ENCODE data around the gene BCL2L14.

BCL2L14 gene

DNA sequence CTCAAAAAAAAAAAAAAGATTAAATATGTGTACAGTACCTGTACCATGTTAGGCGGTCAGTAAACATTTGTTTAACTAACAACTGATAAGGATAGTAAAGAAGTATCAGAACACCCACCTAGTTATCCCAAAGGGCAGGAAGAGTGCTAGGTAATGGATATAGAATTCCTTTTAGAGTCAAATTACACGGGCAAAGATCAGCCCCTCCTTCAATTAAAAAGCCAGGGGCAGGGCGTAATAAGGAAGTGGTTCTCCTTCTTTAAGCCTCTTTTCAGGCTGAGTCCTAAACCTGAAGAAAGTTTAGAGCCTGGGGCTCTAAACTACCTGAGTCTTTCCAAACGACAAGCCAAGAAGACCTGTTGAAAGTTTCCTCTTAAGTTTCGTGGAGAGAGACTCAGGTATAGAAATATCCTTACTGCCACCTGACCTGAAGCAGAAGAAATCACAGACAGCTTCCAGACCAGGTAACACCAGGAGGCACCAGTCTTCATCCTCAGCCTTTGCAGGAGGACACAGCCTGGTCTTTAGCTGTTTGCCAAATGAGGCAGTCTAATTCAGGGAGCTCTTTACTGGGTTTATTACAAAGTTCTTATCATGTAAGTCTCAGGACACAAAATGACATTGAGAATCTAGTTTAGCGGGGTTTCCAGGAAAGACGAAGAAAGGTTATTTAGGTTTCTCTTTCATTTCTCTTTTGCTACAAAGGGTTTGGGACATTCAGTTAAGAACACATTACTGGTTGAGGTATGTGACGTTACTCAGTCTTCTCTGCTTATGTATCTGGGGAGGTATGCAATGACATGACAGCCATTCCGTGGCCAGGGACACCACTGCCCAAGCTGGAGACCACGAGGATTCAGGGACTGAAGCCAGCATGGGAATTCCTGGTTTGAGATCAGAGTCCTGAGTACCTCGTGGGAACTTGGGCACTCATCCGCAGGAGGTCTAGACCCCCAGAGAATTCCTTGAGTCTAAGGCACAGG lies at the start of gene BCL2L14:
BCL2L14 (plus strand) TSS at position 266 of the 983 bp plus-strand sequence. CDS start 8,367 bp downstream, outside the sequence.
- no peak for DNase-seq (ENCODE audit: low read depth in 2 of 2)

DNA sequence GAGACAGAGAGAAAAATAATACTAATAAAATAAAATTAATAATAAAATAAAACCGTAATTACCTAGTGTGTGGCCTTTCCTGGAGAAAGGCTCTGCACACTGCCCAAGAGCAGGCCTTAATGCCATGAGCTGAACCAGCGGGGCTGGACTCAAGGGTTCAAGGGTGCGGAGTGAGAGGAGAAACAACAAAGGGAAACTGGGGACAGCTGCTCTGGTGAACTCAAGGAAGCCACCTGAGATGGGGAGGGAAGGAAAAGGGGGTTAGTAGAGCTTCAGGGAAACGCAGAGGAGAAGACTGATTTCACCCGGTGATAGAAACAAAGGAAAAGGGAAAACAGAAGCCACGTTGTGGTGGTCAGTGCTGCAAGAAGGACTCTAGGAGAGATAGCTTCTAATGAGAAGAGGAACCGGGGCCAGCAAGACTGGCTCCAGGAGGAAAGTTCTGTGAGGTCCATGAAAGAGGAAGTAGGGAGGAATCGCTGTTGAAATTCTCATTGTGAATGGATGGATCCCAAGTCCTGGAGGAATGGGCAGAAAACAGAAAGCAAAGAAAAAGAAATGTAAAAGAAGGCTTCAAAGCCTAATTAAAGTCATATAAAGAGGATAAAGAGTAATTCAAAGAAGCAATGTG lies 48.3 kb upstream of the BCL2L14 start:
- no peak for DNase-seq (ENCODE audit: low read depth in 2 of 2)

- DNase-seq (ENCODE audit: low read depth in 2 of 2): no peak
Measured at GRCh38 chr12:12023456-12023855, 47.3 kb upstream of the BCL2L14 start.

DNA sequence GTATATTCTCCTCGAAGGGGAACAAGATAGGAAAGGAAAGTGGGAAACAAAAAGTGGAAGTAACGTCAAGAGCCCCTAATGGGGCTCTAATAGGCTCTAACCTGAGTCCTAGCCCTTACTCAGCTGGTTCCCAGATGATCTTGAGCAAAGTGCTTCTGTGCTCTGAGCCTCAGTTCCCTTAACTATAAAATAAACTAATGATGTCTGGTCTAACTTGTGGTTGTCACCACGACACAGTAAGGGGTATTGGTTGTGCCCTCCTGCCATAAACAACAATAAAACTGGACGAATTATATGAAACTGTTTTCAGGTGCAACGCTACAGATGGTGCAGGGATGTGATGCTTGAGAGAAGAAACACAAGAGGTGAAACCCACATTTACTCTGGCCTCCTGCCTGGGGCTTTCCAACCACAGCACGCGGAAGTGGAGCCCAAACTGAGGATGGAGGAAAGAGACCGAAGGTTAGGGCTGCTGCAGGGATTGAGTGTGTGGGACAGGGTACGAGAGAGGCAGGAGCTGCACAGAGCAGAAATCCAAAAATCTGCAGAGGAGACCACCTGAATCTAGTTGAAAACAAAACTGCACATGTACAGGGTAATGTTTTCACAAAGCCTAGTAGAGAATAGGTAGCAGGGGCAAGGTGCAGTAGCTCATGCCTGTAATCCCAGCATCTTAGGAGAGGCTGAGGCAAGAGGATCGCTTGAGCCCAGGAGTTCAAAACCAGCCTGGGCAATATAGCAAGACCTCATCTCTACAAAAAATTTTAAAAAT lies 45.6 kb upstream of the BCL2L14 start:
- DNase-seq (ENCODE audit: low read depth in 2 of 2): no peak

- no peak for DNase-seq (ENCODE audit: low read depth in 2 of 2)
Measured at GRCh38 chr12:12025799-12026386, 44.8 kb upstream of the BCL2L14 start.

DNA sequence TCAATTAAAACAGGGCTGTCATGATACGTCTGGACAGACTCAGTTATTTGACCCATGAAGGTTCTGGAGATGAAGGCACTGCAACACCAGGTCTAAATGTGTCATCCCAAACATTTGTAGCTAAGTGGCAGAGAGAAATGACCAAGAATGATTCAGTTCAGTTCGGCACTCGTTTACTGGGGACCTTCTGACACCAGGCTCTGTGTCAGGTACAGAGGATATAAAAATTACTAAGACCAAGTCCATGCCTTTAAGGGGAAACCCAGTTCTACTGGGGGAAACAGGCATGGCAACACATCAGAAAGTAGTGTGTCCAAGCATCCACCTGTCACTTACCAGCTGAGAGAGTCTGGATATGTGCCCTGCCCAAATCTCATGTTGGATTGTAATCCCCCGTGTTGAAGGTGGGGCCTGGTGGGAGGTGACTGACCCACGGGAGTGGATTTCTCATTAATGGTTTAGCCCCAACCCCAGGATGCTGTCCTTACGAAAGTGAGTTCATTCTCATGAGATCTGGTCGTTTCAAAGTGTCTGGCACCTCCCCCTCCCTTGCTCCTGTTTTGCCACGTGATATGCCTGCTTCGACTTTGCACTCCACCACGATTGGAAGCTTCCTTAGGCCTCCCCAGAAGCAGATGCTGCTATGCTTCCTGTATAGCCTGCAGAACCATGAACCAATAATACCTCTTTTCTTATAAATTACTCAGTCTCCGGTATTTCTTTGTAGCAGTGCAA lies 41.9 kb upstream of the BCL2L14 start:
- DNase-seq (ENCODE audit: low read depth in 2 of 2): no peak

DNA sequence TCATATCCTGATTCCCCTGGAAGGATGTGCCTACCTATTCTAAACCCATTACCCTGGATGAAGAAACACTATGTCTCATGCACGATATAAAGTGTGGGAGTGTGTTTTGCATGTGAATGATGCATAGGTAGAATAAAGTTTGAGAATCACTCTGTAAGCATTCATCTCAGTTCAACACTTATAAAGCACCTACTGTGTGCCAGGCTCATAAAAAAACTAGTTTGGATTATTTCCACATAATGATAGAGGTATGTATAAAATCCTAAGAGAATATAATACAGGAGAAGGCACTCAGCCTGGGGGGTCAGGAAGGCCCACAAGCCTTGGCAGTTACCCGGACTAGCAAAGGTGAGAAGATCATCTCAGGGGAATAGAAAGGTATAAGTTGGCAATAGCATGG lies 41.1 kb upstream of the BCL2L14 start:
- no peak for DNase-seq (ENCODE audit: low read depth in 2 of 2)

DNA sequence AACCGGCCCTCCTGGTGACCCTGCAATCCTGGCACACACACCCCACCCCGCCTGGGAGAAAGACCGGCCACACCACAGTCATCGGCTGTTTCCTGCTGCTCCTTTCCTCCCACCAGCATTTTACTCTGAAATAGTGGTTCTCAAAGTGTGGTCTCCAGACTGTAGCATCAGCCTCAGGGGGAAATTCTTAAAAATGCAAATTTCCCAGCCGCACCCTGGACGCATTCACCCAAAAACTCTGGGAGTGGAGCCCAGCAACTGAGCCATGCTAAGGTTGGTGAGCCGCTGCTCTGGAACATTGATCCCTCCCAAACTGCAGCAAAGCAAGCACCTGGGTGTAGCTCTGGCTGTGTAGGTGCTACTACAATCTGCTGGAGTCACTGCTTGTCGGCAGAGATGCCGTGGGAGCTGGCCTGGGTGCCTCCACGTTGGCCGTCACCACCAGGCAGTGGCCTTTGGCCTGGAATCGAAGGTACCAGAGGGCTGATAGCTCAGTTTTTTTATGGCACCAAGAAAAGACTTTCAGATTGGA lies 38.4 kb upstream of the BCL2L14 start:
- no peak for DNase-seq (ENCODE audit: low read depth in 2 of 2)

DNA sequence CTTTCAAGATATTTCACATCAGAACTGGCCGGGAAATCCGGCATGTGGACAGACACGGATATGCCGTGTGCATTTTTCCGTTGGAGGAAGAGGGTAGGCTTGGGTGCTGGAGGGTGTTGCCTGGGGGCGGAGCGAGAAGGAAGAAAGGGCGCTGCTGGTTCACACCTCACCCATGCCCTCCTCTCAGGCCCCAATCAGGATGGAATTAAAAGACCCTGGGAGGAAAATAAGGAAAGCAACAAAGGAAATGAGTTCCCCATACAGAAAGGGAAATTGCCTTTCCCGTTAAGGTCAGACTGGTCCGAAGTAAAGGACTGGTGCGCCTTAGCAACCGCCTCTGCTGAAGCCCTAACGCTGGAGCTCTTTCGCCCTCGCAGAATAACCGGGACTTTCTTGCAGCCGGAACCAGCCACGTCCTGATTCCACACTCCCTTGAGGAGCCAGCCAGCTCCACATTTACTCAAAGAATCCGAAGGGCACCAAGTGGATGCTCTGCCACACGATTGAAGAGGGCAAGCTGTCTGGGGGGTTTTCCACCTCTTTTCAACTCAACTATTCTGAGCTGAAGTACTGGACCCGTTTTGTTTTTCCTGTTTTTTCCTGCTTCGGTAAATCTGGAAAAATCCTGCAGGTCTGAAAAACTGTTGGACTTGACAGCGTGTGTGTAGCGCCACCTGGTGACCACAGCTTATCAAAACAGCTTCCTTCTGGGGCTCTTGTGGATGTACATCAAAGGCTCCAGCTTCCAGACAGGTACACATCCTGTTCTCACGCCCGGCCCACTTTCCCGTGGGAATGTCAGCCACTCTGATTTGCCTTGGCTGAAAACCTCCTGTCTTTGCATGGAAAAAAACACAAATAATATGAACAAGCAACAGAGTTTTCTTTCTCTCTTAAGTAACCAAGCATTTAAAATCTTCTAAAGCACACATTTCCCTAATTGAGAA lies 37.6 kb upstream of the BCL2L14 start:
- DNase-seq (ENCODE audit: low read depth in 2 of 2): peak; percentile 45 to 53

- DNase-seq (ENCODE audit: low read depth in 2 of 2): no peak
Measured at GRCh38 chr12:12033824-12034223, 36.9 kb upstream of the BCL2L14 start.

GRCh38 chr12:12034344-12034743 lies 36.4 kb upstream of the BCL2L14 start:
- no peak for DNase-seq (ENCODE audit: low read depth in 2 of 2)

DNA sequence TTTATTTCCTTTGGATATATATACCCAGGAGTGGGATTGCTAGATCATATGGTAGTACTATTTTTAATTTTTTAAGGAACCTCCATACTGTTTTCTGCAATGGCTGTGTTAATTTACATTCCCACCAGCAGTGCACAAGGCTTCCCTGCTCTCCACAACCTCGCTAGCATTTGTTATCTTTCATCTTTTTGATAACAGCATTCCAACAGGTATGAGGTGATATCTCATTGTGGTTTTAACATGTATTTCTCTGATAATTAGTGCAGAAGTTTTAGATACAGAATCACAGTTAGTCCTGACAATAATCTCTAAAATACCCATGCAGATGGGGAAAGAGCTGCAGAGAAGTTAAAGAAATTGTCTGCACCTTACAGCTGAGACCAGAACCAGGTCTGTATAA lies 35.5 kb upstream of the BCL2L14 start:
- no peak for DNase-seq (ENCODE audit: low read depth in 2 of 2)

DNA sequence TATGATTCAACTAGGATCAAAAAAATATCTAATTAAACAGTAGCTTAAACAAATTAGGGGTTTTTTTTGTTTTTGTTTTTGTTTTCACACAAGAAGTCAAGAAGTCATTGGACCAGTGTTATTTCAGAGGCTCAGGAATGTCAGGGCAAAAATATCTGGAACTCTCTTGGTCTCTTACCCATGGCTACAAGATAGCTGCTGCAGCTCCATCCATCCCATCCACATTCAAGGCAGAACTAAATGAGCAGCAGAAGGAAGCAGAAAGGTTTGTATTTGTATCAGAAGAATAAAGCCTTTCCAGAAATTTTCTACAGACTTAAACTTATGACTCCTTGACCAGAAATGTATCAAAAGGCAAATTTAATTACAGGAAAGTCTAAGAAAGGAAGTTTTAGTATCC lies 33.8 kb upstream of the BCL2L14 start:
- DNase-seq (ENCODE audit: low read depth in 2 of 2): no peak

DNA sequence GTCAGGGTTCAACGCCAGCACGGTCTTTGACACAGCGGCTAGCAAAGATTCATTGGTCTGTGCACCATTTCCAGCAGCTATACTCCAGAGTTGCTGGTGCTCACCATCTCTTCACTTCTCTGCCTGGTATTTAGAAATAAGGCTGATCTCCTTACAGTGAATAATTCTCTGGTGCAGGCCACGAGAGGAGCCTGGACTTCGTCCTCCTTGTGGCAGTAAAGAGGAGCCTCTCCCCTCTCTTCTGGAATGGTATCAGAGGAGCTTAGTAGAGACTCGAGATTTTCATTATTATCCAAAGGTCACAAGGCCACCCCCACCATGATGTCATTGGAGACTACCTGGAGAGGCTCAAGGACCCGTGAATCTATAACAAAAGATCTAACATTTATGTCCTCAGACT lies 30.8 kb upstream of the BCL2L14 start:
- DNase-seq (ENCODE audit: low read depth in 2 of 2): no peak

- no peak for DNase-seq (ENCODE audit: low read depth in 2 of 2)
Measured at GRCh38 chr12:12046401-12046800, 24.3 kb upstream of the BCL2L14 start.

- DNase-seq (ENCODE audit: low read depth in 2 of 2): no peak
Measured at GRCh38 chr12:12047682-12048081, 23.1 kb upstream of the BCL2L14 start.

DNA sequence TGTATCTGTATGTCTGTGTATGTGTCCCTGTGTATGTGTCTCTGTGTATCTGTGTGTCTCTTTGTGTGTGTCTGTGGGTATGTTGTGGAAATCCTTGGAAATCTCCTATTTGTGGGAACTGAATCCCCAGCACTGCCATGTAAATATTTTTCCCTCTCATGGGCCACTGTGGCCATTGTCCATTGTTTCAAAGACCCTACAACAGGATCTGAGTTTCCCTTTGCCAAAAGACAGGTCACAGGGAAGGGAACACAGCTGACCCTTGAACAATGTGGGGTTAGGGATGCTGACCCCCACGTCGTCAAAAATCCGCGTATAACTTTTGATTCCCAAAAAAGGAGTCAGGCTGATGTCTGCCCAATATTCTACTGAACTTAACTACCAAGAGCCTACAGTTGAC lies 22.5 kb upstream of the BCL2L14 start:
- DNase-seq (ENCODE audit: low read depth in 2 of 2): no peak

DNA sequence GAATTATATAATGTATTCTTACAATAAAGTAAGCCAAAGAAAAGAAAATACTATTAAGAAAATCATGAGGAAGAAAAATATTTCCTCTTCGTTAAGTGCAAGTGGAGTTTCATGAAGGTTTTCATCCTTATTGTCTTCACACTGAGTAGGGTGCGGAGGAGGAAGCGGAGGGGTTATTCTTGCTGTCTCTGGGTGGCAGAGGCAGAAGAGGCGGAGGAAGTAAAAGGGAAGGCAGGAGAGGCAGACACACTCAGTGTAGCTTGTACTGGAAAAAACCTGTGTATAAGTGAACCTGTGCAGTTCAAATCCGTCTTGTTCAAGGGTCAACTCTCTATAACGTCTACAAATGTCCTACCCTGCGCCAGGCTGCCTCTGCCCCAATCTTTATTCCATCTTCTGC lies 22.0 kb upstream of the BCL2L14 start:
- DNase-seq (ENCODE audit: low read depth in 2 of 2): no peak

GRCh38 chr12:12051668-12052067 lies 19.1 kb upstream of the BCL2L14 start:
- DNase-seq (ENCODE audit: low read depth in 2 of 2): no peak

DNA sequence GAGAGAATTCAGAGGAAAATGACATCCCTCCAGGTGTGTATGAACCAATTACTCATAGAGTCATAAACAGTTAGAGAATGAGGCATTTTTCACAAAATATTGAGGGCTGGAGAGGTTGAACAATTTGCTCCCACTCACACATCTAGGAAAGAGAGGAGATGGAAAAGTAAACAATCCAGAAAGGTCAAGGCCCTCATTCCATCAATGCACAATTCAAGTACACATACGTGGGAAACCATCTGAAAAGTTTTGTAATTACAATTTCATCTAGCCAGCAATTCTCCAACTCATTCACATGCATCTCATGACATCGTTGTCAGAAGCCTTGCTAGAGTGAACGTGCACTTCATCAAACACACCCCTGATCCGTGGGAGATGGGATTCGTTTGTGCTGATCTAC lies 15.7 kb upstream of the BCL2L14 start:
- DNase-seq (ENCODE audit: low read depth in 2 of 2): no peak

All from activated CD8-positive, alpha-beta memory T cell treated with anti-CD3 and anti-CD28 coated beads for 4 hours (primary cell).